Endodermal cell (in vitro differentiated cells): ENCODE results near the gene CYP4V2. TPM values are rescaled to one million over a fixed set of nuclear protein-coding genes. Genes with fewer than 3 reads are reported as not detected.

ENCODE experiments used
- DNase-seq: peaks from one replicate; pipeline ENCODE4 v3.0.0-alpha.2; 2017
- H3K27ac ChIP-seq: 2 replicates; pipeline ENCODE4 v1.5.1; 2013; ENCODE audit warnings: mild to moderate bottlenecking, low read depth, low read length, moderate library complexity
- H3K27me3 ChIP-seq: 2 replicates; pipeline ENCODE4 v1.6.1; 2013; ENCODE audit warnings: mild to moderate bottlenecking, low read length, moderate library complexity; ENCODE audit not compliant: insufficient read depth, control insufficient read depth, poor library complexity, severe bottlenecking
- H3K36me3 ChIP-seq: 2 replicates; pipeline ENCODE4 v1.7.0; 2013; ENCODE audit warnings: mild to moderate bottlenecking, low read length, moderate library complexity; ENCODE audit not compliant: control insufficient read depth, insufficient read depth
- H3K4me1 ChIP-seq: one replicate; pipeline ENCODE4 v1.7.0; 2013; ENCODE audit warnings: low read length; ENCODE audit not compliant: control insufficient read depth, insufficient read depth
- H3K4me3 ChIP-seq: 2 replicates; pipeline ENCODE4 v1.5.1; 2013; ENCODE audit warnings: mild to moderate bottlenecking, low read length, moderate library complexity
- H3K9ac ChIP-seq: 2 replicates; pipeline ENCODE4 v1.6.1; 2013; ENCODE audit warnings: mild to moderate bottlenecking, low read length, moderate library complexity; ENCODE audit not compliant: poor library complexity, severe bottlenecking; ENCODE audit errors: extremely low read depth
- H3K9me3 ChIP-seq: 2 replicates; pipeline ENCODE4 v1.6.1; 2013; ENCODE audit warnings: mild to moderate bottlenecking, low read length, moderate library complexity; ENCODE audit not compliant: control insufficient read depth
- H3K27ac Mint-ChIP-seq: 2 replicates; pipeline ENCODE4 v1.8.0; 2020; ENCODE audit warnings: mixed read lengths
- H3K27me3 Mint-ChIP-seq: 2 replicates; pipeline ENCODE4 v1.8.0; 2021; ENCODE audit warnings: mild to moderate bottlenecking, mixed read lengths; ENCODE audit not compliant: insufficient read depth
- H3K36me3 Mint-ChIP-seq: 2 replicates; pipeline ENCODE4 v1.8.0; 2020; ENCODE audit warnings: low read depth, mixed read lengths
- H3K4me1 Mint-ChIP-seq: 2 replicates; pipeline ENCODE4 v1.8.0; 2020; ENCODE audit warnings: mixed read lengths
- H3K4me3 Mint-ChIP-seq: 2 replicates; pipeline ENCODE4 v1.8.0; 2020; ENCODE audit warnings: mild to moderate bottlenecking, moderate library complexity, mixed read lengths
- H3K9me3 Mint-ChIP-seq: 2 replicates; pipeline ENCODE4 v1.8.0; 2020; ENCODE audit warnings: mild to moderate bottlenecking, mixed read lengths
- CTCF ChIP-seq: fragments of 200-600 bp; sonication (generic); conservative IDR thresholded peaks from 2 replicates; pipeline ENCODE4 v1.5.0; 2021; ENCODE audit warnings: antibody characterized with exemption, mild to moderate bottlenecking
- WGBS, 2 experiments: methylation state at CpG; one replicate each; pipeline versions ENCODE4 v1.1.5 to v1.1.7; 2013; ENCODE audit warnings: missing lambda C conversion rate in 2 of 2, mixed read lengths in 1 of 2; ENCODE audit not compliant: insufficient coverage in 1 of 2, insufficient read length in 1 of 2; 5-methylcytosine and 5-hydroxymethylcytosine counted together
- long read RNA-seq, 4 experiments: library from polyadenylated mRNA in 2 of 4; library from RNA in 1 of 4; library from capped mRNA in 1 of 4; stranded (forward) in 3 of 4; unstranded in 1 of 4; transcript quantifications; one replicate each; pipeline ENCODE4 v2.0.0, GENCODE V29; 2020 to 2021; ENCODE audit warnings: inconsistent platforms in 1 of 4
- polyA plus RNA-seq, 2 experiments: library from polyadenylated mRNA; stranded (reverse); fragments of 50-300 nt; gene quantifications; one replicate each; pipeline ENCODE4 v1.2.3, GENCODE V29; 2013
- total RNA-seq, 2 donors: library from RNA; stranded (reverse); fragmentation: NEBNext Ultra II Directional in 1 of 2; extraction: Animal tissue kit (Norgen Biotek cat#: 25700) in 1 of 2; gene quantifications; 2 replicates in 1 of 2; 3 replicates in 1 of 2; pipeline ENCODE4 v1.2.1, GENCODE V29; 2021

The CYP4V2 gene
- 1 to 10 TPM; 2.0 to 2.1 TPM for total RNA-seq
- 2.2 TPM for polyA plus RNA-seq (2013, experiment 1 of 2)
- 1.6 TPM for polyA plus RNA-seq (2013, experiment 2 of 2)
- long read RNA-seq, experiment 1, partial matches to known transcripts, result 0 of 1 reads
- long read RNA-seq, experiment 1, other reads (novel, unspliced or antisense), result 1 of 1 reads
- long read RNA-seq, experiment 2, partial matches to known transcripts, result 0 of 2 reads
- long read RNA-seq, experiment 2, other reads (novel, unspliced or antisense), result 2 of 2 reads
- long read RNA-seq, experiment 3, partial matches to known transcripts, result 0 of 1 reads
- long read RNA-seq, experiment 3, other reads (novel, unspliced or antisense), result 0 of 1 reads
- long read RNA-seq, experiment 4, result 0 reads

GRCh38 chr4:186191200-186192065, at the start of gene CYP4V2:
CYP4V2 (plus strand) TSS chr4:186191567; CDS start chr4:186191824, 257 bp downstream.
- no peaks in the 10 kb centered on the region for H3K36me3 ChIP-seq
- Mint-ChIP-seq H3K4me1 (peaks cover 12% of the 10 kb centered on the region), H3K36me3 (no peaks in the 10 kb centered on the region), H3K4me3 (peak within 1 kb of the TSS; percentile 78), H3K27ac (peak within 1 kb of the TSS; percentile 79), H3K9me3 (no peaks in the 10 kb centered on the region), H3K27me3 (peaks cover 7% of the 10 kb centered on the region)
- 0 to 3% methylated on average over 5 to 107 of the region's 107 CpGs for WGBS, 2 experiments
- H3K4me3 ChIP-seq, result peak within 1 kb of the TSS; percentile 87
- H3K9me3 ChIP-seq, result no peaks in the 10 kb centered on the region
- no peaks in the 10 kb centered on the region for H3K27me3 ChIP-seq
- peak; percentile 64 for TF ChIP-seq CTCF
- H3K9ac ChIP-seq, result peak within 1 kb of the TSS; percentile 42
- no peaks in the 10 kb centered on the region for H3K4me1 ChIP-seq
- peak within 1 kb of the TSS; percentile 4 for H3K27ac ChIP-seq
- DNase-seq, result peak; percentile 88

- H3K4me3 ChIP-seq, result peak overlapping the region; percentile 81
- peak; percentile 91 for DNase-seq
- H3K27ac Mint-ChIP-seq, result no peak overlapping the region
- peaks cover 6% of the 10 kb centered on the region for H3K4me1 ChIP-seq
- peak; percentile 59 for TF ChIP-seq CTCF
- peaks cover 44% of the 10 kb centered on the region for H3K27me3 Mint-ChIP-seq
- no peaks in the 10 kb centered on the region for H3K9me3 ChIP-seq
- H3K27ac ChIP-seq, result no peak overlapping the region
- H3K36me3 ChIP-seq, result no peaks in the 10 kb centered on the region
- H3K27me3 ChIP-seq, result peaks cover 42% of the 10 kb centered on the region
- peak overlapping the region; percentile 69 for H3K4me3 Mint-ChIP-seq
- H3K36me3 Mint-ChIP-seq, result no peaks in the 10 kb centered on the region
- no peaks in the 10 kb centered on the region for H3K9me3 Mint-ChIP-seq
- WGBS, 2 experiments, result 8 to 16% methylated on average over 11 to 66 of the region's 72 CpGs
- H3K4me1 Mint-ChIP-seq, result no peaks in the 10 kb centered on the region
- no peak overlapping the region for H3K9ac ChIP-seq
Observed at GRCh38 chr4:186144198-186144945, 47.0 kb upstream of the CYP4V2 start.

GRCh38 chr4:186144946-186145569, 46.3 kb upstream of the CYP4V2 start:
- H3K36me3 ChIP-seq, result no peaks in the 10 kb centered on the region
- peak; percentile 82 for DNase-seq
- H3K9ac ChIP-seq, result no peak overlapping the region
- H3K27me3 Mint-ChIP-seq, result peaks cover 44% of the 10 kb centered on the region
- 1 to 4% methylated on average over 8 to 54 of the region's 54 CpGs for WGBS, 2 experiments
- H3K27ac Mint-ChIP-seq, result no peak overlapping the region
- H3K4me3 ChIP-seq, result peak overlapping the region; percentile 83
- no peaks in the 10 kb centered on the region for H3K9me3 ChIP-seq
- no peaks in the 10 kb centered on the region for H3K4me1 Mint-ChIP-seq
- H3K9me3 Mint-ChIP-seq, result no peaks in the 10 kb centered on the region
- no peak for TF ChIP-seq CTCF
- H3K4me1 ChIP-seq, result peaks cover 6% of the 10 kb centered on the region
- H3K27me3 ChIP-seq, result peaks cover 42% of the 10 kb centered on the region
- H3K4me3 Mint-ChIP-seq, result peak overlapping the region; percentile 69
- H3K27ac ChIP-seq, result no peak overlapping the region
- H3K36me3 Mint-ChIP-seq, result no peaks in the 10 kb centered on the region
